CD4-positive, alpha-beta T cell (primary cell): ENCODE measurements around the gene SEH1L. TPM values are rescaled to one million over a fixed set of nuclear protein-coding genes. Genes with fewer than 3 reads are reported as not detected.

Experiments
- ATAC-seq: fragments of 200-7000 bp; cut with Tn5 transposase; one replicate; pipeline ENCODE4 v1.10.0; 2022; ENCODE audit warnings: mild to moderate bottlenecking; ENCODE audit not compliant: poor library complexity
- CTCF ChIA-PET: fragments of 350-600 bp; sonication (Branson Sonifier 250); formaldehyde crosslinking; loops from one replicate; lab custom pipeline; 2021; ENCODE audit warnings: antibody characterized with exemption, inconsistent platforms; lab: Charles Lee
- POLR2A ChIA-PET: fragments of 350-600 bp; sonication (Branson Sonifier 250); formaldehyde crosslinking; loops from one replicate; lab custom pipeline; 2021; ENCODE audit warnings: antibody characterized with exemption, inconsistent platforms; lab: Charles Lee
- DNase-seq, 14 experiments: peaks; one replicate each; pipeline ENCODE4 v3.0.0-alpha.2; 2013 to 2020; ENCODE audit warnings: mixed read lengths in 2 of 14
- H3K27ac ChIP-seq, 2 donors: one replicate each; pipeline versions ENCODE4 v1.5.1 to v1.7.0; 2013; ENCODE audit warnings: low read length in 2 of 2, low read depth in 1 of 2, mild to moderate bottlenecking in 1 of 2
- H3K27me3 ChIP-seq, 2 experiments: 1 replicate in 1 of 2; 2 replicates in 1 of 2; pipeline versions ENCODE4 v1.6.1 to v1.7.0; 2013; ENCODE audit warnings: low read length in 2 of 2, control low read depth in 1 of 2, mild to moderate bottlenecking in 1 of 2, moderate library complexity in 1 of 2; ENCODE audit not compliant: insufficient read depth in 2 of 2, control insufficient read depth in 1 of 2
- H3K36me3 ChIP-seq: one replicate; pipeline ENCODE4 v1.6.1; 2013; ENCODE audit warnings: low read length, control low read depth; ENCODE audit not compliant: insufficient read depth
- H3K4me1 ChIP-seq: one replicate; pipeline ENCODE4 v1.6.1; 2013; ENCODE audit warnings: low read length, control low read depth; ENCODE audit not compliant: insufficient read depth
- H3K4me3 ChIP-seq: one replicate; pipeline ENCODE4 v1.5.1; 2013; ENCODE audit warnings: mild to moderate bottlenecking, low read length, moderate library complexity
- H3K9me3 ChIP-seq, 2 experiments: 1 replicate in 1 of 2; 2 replicates in 1 of 2; pipeline versions ENCODE4 v1.6.1 to v1.7.0; 2013; ENCODE audit warnings: low read length in 2 of 2, mild to moderate bottlenecking in 2 of 2, control low read depth in 1 of 2, moderate library complexity in 1 of 2; ENCODE audit not compliant: control insufficient read depth in 1 of 2, insufficient read depth in 1 of 2
- H3K27ac Mint-ChIP-seq: one replicate; pipeline ENCODE4 v1.8.0; 2020; ENCODE audit warnings: mixed read lengths
- H3K27me3 Mint-ChIP-seq: one replicate; pipeline ENCODE4 v1.8.0; 2021; ENCODE audit warnings: mixed read lengths
- H3K36me3 Mint-ChIP-seq: one replicate; pipeline ENCODE4 v1.8.0; 2021; ENCODE audit warnings: low read depth, mixed read lengths
- H3K4me1 Mint-ChIP-seq: one replicate; pipeline ENCODE4 v1.8.0; 2021; ENCODE audit warnings: low read depth, mixed read lengths
- H3K4me3 Mint-ChIP-seq: one replicate; pipeline ENCODE4 v1.8.0; 2020; ENCODE audit warnings: mild to moderate bottlenecking, mixed read lengths
- H3K9me3 Mint-ChIP-seq: one replicate; pipeline ENCODE4 v1.8.0; 2020; ENCODE audit warnings: mixed read lengths
- intact Hi-C, 2 experiments: fragments of 100-400 bp; cut with DNase I in 1 of 2; cut with micrococcal nuclease in 1 of 2; formaldehyde crosslinking; loops; one replicate each; pipeline versions ENCODE4 v1.15.1 to v1.9.0; 2023 to 2025; cut with DNase I, micrococcal nuclease
- total RNA-seq, 174 experiments: library from RNA in 2 of 174; stranded (reverse) in 2 of 174; gene quantifications; one replicate each; pipeline ENCODE4 v1.2.3 and lab custom pipeline; 2021 to 2026
- TF ChIP-seq, protein P1 (sequence below): fragments of 200-600 bp; IDR thresholded peaks from one replicate; pipeline ENCODE4 v1.8.0; 2022; ENCODE audit warnings: antibody characterized with exemption, mild to moderate bottlenecking

SEH1L gene
- total RNA-seq, 2 experiments from 2014 or later = 23.9 to 26.7 TPM

DNA sequence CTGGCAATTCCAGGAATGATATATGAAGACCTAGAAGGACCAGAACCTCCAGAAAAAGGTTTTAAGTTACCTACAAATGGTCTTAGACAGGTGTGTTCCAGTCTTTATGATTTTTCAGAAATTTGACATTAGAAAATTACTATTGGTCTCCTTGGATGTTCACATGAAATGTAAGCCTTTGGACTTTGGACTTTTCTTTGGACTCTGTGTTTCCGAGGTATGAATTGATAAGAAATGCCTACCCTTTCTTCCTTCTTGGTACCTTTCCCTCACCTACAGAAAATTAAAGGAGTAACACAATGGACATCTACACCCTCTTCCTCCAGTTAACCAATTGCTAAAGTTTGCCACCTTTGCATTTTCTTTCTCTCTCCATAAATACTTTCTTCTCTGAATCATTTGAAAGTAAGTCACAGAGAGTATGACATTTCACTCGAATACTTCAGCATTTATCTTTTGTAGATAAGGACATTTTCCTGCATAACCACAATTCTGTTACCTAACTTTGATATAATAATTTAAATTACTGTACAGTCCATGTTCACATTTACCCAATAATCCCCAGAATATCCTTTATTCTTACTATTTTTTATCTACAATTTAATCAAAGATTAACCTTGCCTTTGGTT is 69.5 kb downstream of the SEH1L start:
- POLR2A ChIA-PET = no interaction called here
- Histone ChIP-seq H3K27me3 (no peaks in the 10 kb centered on the region), H3K4me3 (no peak overlapping the region), H3K36me3 (peaks cover 84% of the 10 kb centered on the region), H3K4me1 (no peaks in the 10 kb centered on the region), H3K9me3 (no peaks in the 10 kb centered on the region), H3K27ac (no peak overlapping the region)
- peaks cover 24% of the 10 kb centered on the region for H3K4me1 Mint-ChIP-seq
- peaks cover 96% of the 10 kb centered on the region for H3K36me3 Mint-ChIP-seq
- TF ChIP-seq, protein P1, sequence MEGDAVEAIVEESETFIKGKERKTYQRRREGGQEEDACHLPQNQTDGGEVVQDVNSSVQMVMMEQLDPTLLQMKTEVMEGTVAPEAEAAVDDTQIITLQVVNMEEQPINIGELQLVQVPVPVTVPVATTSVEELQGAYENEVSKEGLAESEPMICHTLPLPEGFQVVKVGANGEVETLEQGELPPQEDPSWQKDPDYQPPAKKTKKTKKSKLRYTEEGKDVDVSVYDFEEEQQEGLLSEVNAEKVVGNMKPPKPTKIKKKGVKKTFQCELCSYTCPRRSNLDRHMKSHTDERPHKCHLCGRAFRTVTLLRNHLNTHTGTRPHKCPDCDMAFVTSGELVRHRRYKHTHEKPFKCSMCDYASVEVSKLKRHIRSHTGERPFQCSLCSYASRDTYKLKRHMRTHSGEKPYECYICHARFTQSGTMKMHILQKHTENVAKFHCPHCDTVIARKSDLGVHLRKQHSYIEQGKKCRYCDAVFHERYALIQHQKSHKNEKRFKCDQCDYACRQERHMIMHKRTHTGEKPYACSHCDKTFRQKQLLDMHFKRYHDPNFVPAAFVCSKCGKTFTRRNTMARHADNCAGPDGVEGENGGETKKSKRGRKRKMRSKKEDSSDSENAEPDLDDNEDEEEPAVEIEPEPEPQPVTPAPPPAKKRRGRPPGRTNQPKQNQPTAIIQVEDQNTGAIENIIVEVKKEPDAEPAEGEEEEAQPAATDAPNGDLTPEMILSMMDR = no peak
- CTCF ChIA-PET = no interaction called here
- no peak for ATAC-seq
- no peaks in the 10 kb centered on the region for H3K27me3 Mint-ChIP-seq
- intact Hi-C loops = no loop called here
- H3K9me3 Mint-ChIP-seq = no peaks in the 10 kb centered on the region
- no peak for DNase-seq
- no peak overlapping the region for H3K4me3 Mint-ChIP-seq
- peak overlapping the region; percentile 43 for H3K27ac Mint-ChIP-seq

DNA sequence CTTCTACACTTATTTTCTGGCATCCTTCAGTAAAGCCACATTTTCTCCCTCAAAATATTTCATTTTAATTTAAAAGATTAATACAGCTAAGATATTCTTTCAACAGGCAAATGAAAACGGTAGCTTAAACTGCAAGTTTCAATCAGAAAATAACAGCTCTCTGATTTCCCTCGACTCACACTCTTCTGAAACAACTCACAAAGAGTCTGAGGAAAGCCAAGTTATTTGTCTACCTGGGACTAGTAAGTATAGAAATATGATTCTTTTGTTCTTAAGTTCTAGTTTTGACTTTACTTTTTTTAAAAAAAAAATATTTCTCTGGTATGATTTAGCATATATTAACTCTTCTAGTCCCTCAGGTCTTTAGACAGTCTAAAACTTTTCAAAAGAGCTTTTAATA is 70.6 kb downstream of the SEH1L start:
- Histone ChIP-seq H3K4me1 (no peaks in the 10 kb centered on the region), H3K27ac (no peak overlapping the region), H3K27me3 (no peaks in the 10 kb centered on the region), H3K36me3 (peaks cover 81% of the 10 kb centered on the region), H3K4me3 (no peak overlapping the region), H3K9me3 (no peaks in the 10 kb centered on the region)
- Mint-ChIP-seq H3K9me3 (no peaks in the 10 kb centered on the region), H3K4me3 (no peak overlapping the region), H3K4me1 (peaks cover 24% of the 10 kb centered on the region), H3K27me3 (no peaks in the 10 kb centered on the region), H3K27ac (peak overlapping the region; percentile 43), H3K36me3 (peaks cover 96% of the 10 kb centered on the region)
- ATAC-seq = no peak
- ChIA-PET POLR2A (no interaction called here), CTCF (interaction anchor here (0.8 kb wide), 1 partner anchor 107 kb away, joined by 3 read pairs; no protein-coding TSS in a partner anchor)
- DNase-seq = no peak
- intact Hi-C loops = no loop called here
- TF ChIP-seq, protein P1 = no peak

DNA sequence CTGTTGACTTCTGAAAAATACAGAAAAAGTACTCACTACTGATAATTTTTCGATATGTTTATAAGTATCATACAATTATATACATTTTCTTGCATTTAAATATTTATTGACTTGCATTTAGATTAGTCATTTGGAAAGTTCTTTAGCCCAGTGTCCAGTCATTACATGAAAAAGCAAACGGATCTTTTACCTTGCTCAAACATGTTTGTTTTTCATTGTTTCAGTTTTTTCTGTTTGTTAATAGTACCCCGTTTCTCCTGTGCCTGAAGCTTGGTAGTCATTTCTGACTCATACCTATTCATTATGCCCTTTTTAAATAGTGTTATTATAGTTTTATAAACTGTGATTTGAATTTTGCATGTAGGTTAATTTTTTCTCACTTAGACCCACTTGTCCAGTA is 71.5 kb downstream of the SEH1L start:
- CTCF ChIA-PET = interaction anchor here (0.6 kb wide), 1 partner anchor 32 kb away, joined by 4 read pairs; no protein-coding TSS in a partner anchor
- H3K4me1 Mint-ChIP-seq = peaks cover 24% of the 10 kb centered on the region
- POLR2A ChIA-PET = interaction anchor here (0.7 kb wide), 1 partner anchor 33 kb away, joined by 3 read pairs; no protein-coding TSS in a partner anchor
- H3K9me3 Mint-ChIP-seq = no peaks in the 10 kb centered on the region
- Histone ChIP-seq H3K4me1 (no peaks in the 10 kb centered on the region), H3K4me3 (no peak overlapping the region), H3K27ac (no peak overlapping the region), H3K27me3 (no peaks in the 10 kb centered on the region), H3K36me3 (peaks cover 75% of the 10 kb centered on the region), H3K9me3 (no peaks in the 10 kb centered on the region)
- ATAC-seq = no peak
- H3K4me3 Mint-ChIP-seq = no peak overlapping the region
- H3K27me3 Mint-ChIP-seq = no peaks in the 10 kb centered on the region
- peaks cover 94% of the 10 kb centered on the region for H3K36me3 Mint-ChIP-seq
- no peak for DNase-seq
- peak overlapping the region; percentile 30 for H3K27ac Mint-ChIP-seq
- intact Hi-C loops = no loop called here
- TF ChIP-seq, protein P1 = no peak
